Muscle layer of colon (tissue), 2 donors: Measurements from ENCODE around the gene HSD17B8.

Experiments
- H3K27ac ChIP-seq: one replicate; pipeline ENCODE4 v1.7.0; 2013; ENCODE audit warnings: low read depth, mild to moderate bottlenecking, low read length, moderate library complexity
- H3K27me3 ChIP-seq, 2 donors: one replicate each; pipeline ENCODE4 v1.7.0; 2013; ENCODE audit warnings: low read length in 2 of 2, mild to moderate bottlenecking in 2 of 2; ENCODE audit not compliant: insufficient read depth in 2 of 2, control insufficient read depth in 1 of 2
- H3K36me3 ChIP-seq: one replicate; pipeline ENCODE4 v1.7.0; 2013; ENCODE audit warnings: mild to moderate bottlenecking, low read length; ENCODE audit not compliant: insufficient read depth
- H3K4me1 ChIP-seq: one replicate; pipeline ENCODE4 v1.7.0; 2013; ENCODE audit warnings: mild to moderate bottlenecking, low read length; ENCODE audit not compliant: insufficient read depth
- H3K4me3 ChIP-seq, 2 donors: one replicate each; pipeline ENCODE4 v1.7.0; 2013; ENCODE audit warnings: low read length in 2 of 2, low read depth in 1 of 2, mild to moderate bottlenecking in 1 of 2, moderate library complexity in 1 of 2
- H3K9ac ChIP-seq: one replicate; pipeline ENCODE4 v1.7.0; 2013; ENCODE audit warnings: low read length
- H3K9me3 ChIP-seq: one replicate; pipeline ENCODE4 v1.7.0; 2013; ENCODE audit warnings: mild to moderate bottlenecking, low read length
- donor health status: abdominal sarcoma.
- donor health status: Adenocarcinoma of cecum.

HSD17B8 gene

DNA sequence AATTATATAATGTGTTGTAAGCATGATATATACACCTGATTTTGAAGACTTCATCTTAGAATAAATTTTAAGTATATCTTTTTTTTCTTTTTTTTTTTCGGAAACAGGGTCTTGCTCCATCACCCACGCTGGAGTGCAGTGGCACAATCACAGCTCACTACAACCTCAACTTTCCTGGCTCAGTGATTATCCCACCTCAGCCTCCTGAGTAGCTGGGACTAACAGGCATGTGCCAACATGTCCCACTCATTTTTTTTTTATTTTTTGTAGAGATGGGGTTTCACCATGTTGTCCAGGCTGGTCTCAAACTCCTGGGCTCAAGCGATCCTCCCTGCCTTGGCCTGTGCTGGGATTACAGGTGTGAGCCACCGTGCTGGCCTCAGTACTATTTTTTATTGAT lies 50.1 kb downstream of the HSD17B8 start:
- H3K27ac ChIP-seq = no peak overlapping the region
- H3K9ac ChIP-seq = no peak overlapping the region
- H3K36me3 ChIP-seq = peaks cover 12% of the 10 kb centered on the region
- no peaks in the 10 kb centered on the region for H3K27me3 ChIP-seq
- peaks cover 13% of the 10 kb centered on the region for H3K4me1 ChIP-seq
- no peak overlapping the region for H3K4me3 ChIP-seq
- no peaks in the 10 kb centered on the region for H3K9me3 ChIP-seq
